ENCODE data around the gene CYP27A1.

The CYP27A1 gene

GRCh38 chr2:218861645-218862318, 79.8 kb downstream of the CYP27A1 start:
- no peak for TF ChIP-seq CTCF (IDR thresholded peaks at IDR 0.05; ENCODE audit: borderline replicate concordance, insufficient read depth, low read depth, low read length)
- H3K4me3 ChIP-seq (ENCODE audit: low read depth, low read length): no peak overlapping the region

- no peak for TF ChIP-seq CTCF (IDR thresholded peaks at IDR 0.05; ENCODE audit: borderline replicate concordance, insufficient read depth, low read depth, low read length)
Observed at GRCh38 chr2:218863021-218863520, 81.1 kb downstream of the CYP27A1 start.

More at GRCh38 chr2:218863021-218863520, 81.1 kb downstream of the CYP27A1 start:
- H3K4me3 ChIP-seq (ENCODE audit: low read depth, low read length): no peak overlapping the region
